MG63 (cell line): ENCODE measurements around the gene EMP1. TPM values are rescaled to one million over a fixed set of nuclear protein-coding genes. Genes with fewer than 3 reads are reported as not detected.

Experiments
- DNase-seq: peaks from one replicate; pipeline ENCODE4 v3.0.0-alpha.2; 2020
- H3K27me3 ChIP-seq: fragments of 250-450 bp; sonication (Bioruptor Pico); 2 replicates; pipeline ENCODE4 v1.5.1; 2020; ENCODE audit warnings: mild to moderate bottlenecking, moderate library complexity
- H3K36me3 ChIP-seq: fragments of 250-450 bp; sonication (Bioruptor Pico); 2 replicates; pipeline ENCODE4 v1.5.1; 2020; ENCODE audit warnings: mild to moderate bottlenecking, moderate library complexity
- H3K4me3 ChIP-seq: fragments of 250-450 bp; sonication (Bioruptor Pico); 2 replicates; pipeline ENCODE4 v1.5.1; 2020; ENCODE audit warnings: mild to moderate bottlenecking, moderate library complexity
- H3K9me3 ChIP-seq: fragments of 250-450 bp; sonication (Bioruptor Pico); 2 replicates; pipeline ENCODE4 v1.5.1; 2020; ENCODE audit warnings: mild to moderate bottlenecking, moderate library complexity
- total RNA-seq: library from RNA; depleted of rRNA; stranded (reverse); fragments of >200 nt; shearing (Covaris generic); gene quantifications from 2 replicates; pipeline ENCODE4 v1.2.3, GENCODE V29; 2014; ENCODE audit warnings: low replicate concordance

EMP1 gene
- total RNA-seq, 1 experiment from 2014 or later: 55.7 TPM

DNA sequence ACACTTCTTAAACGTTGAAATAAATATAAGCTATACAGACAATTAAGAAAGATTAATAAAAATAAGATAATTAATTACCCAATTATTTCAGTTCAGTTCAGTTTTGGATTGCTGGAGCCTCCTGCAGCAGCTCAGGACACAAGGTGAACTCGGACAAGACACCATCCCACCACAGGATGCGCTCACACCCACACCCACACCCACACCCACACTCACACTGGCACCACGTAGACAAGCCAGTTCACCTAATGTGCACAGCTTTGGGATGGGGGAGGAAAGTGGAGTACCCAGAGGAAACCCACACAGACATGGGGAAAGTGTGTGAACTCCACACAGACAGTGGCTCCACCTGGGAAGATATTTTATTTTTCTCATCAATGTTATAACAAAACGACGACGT is 32.1 kb downstream of the EMP1 start:
- Histone ChIP-seq H3K4me3 (no peak overlapping the region), H3K27me3 (no peaks in the 10 kb centered on the region), H3K36me3 (no peaks in the 10 kb centered on the region; the same call in 1 of the 2 replicates), H3K9me3 (no peaks in the 10 kb centered on the region)
- no peak for DNase-seq

DNA sequence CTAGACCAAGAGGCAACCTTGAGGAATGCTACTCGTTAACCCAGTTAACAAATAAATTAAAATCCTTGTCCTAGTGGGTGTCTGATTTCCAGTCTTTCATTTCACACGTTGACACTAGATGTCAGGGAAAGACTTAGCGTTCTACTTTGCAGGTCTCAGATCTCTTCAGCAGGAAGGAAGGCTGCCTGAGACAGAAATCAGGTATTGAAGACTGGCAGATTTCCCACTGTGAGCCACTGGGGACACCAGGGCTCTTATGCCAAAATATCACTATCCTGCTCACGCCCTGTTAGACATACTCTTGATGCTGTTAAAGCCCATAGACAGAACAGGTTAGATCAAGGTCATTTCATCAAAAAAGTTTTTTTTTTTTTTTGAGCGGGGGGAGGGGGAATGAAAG is 33.0 kb downstream of the EMP1 start:
- Histone ChIP-seq H3K36me3 (no peaks in the 10 kb centered on the region; the same call in 1 of the 2 replicates), H3K4me3 (no peak overlapping the region), H3K9me3 (no peaks in the 10 kb centered on the region), H3K27me3 (no peaks in the 10 kb centered on the region)
- no peak for DNase-seq

DNA sequence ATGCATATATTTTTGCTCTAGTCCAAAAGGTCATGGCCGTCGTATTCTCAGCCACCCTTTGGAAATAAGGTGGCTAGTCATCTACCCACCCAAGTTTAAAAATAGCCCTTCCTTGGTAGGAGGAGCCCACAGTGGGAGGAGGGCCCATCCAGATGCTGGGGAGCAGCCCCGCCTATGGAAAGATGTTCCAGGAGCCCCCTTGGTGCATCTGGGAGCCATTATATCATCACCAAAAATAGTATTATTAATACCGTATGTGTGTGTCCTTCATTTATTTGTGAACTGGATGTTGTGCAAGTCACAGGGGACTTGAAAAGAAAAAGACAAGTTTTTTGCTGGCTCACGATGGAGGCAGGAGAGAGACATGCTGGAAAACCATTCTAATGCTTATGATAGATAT is 34.0 kb downstream of the EMP1 start:
- H3K4me3 ChIP-seq: no peak overlapping the region
- H3K36me3 ChIP-seq: no peaks in the 10 kb centered on the region; the same call in 1 of the 2 replicates
- no peaks in the 10 kb centered on the region for H3K9me3 ChIP-seq
- no peak for DNase-seq
- H3K27me3 ChIP-seq: no peaks in the 10 kb centered on the region

DNA sequence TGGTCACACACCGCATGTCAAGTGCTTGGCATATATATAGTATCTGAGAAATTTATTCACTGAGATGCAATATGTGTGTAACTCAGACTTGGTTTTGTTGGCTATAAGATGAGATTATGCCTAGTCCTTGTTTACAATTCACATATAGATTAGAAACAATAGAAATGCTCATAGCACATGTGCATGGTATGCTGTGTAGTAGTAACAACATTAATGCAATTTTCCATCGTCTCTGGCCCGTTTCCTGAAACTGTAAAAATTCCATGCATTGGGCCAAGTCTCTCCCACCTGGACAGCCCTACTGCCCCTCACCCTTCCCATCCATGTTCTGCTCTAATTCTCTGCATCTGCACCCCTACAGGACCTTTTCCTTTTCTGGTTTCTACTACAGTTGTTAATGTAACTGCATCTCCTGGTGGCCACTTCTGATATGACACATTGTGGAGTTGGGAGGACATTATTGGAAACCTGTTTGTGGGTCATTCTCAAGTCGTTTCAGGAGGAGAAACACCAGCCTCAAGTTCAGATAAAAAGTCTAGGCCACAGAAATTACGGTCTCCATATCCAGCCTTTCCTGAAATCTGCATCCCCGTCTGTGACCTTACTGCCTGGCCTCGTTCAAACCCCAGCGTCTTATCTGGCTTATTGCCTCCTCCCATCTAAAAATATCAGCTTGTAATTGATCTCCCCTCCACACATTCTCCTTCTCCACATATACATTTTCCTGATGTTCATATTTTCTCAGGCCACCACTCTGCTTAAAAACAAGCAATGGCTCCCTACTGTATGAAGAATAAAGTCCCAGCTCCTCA is 37.5 kb downstream of the EMP1 start:
- Histone ChIP-seq H3K9me3 (no peaks in the 10 kb centered on the region), H3K4me3 (no peak overlapping the region), H3K27me3 (no peaks in the 10 kb centered on the region), H3K36me3 (no peaks in the 10 kb centered on the region; the same call in 1 of the 2 replicates)
- no peak for DNase-seq

DNA sequence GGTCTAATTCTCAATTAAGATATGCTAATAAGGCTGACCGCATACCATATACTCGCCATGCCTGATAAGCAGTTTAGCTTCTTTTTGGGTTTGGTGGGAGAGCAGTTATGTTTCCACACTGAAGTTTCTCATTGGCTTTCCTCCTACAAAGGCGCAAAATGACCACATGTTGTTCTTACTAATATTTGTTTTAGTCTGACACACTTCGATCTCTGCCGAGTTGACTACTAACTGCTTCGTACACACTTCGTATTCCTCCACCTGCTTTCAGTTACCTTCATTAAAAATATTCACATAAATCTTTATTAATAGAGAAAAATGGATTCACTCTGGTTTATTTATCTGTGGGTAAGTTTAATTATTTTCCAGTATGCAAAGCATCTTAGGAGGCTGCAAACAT is 41.7 kb downstream of the EMP1 start:
- Histone ChIP-seq H3K27me3 (no peaks in the 10 kb centered on the region), H3K9me3 (no peaks in the 10 kb centered on the region), H3K36me3 (no peaks in the 10 kb centered on the region), H3K4me3 (no peak overlapping the region)
- DNase-seq: no peak

DNA sequence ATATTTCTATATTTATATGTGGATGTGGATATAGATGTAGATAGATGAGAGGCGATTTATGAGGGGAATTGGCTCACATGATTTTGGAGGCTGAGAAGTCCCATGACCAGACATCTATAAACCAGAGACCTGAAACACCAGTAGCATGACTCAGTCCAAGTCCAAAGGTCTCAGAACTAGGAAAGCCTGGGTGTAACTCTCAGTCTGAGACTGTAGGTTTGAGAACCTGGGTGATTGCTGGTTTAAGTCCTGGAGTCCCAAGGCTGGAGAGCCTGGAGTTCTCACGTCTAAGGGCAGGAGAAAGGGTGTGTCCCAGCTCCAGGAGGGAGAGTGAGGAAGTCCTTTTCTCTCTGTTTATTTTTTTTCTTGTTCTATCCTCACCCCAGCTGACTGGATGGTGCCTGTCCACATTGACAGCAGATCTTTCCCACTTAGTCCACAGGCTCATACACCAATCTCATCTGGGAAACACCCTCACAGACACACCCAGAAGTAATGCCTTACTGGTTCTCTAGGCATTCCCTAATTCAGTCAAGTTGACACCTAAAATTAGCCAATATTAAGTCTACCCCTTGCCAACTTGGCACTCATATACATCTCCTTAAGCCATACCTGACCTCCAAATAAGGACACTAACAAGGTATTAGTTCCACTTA is 45.4 kb downstream of the EMP1 start:
- H3K27me3 ChIP-seq: no peaks in the 10 kb centered on the region
- no peaks in the 10 kb centered on the region for H3K36me3 ChIP-seq
- DNase-seq: no peak
- no peak overlapping the region for H3K4me3 ChIP-seq
- H3K9me3 ChIP-seq: no peaks in the 10 kb centered on the region

DNA sequence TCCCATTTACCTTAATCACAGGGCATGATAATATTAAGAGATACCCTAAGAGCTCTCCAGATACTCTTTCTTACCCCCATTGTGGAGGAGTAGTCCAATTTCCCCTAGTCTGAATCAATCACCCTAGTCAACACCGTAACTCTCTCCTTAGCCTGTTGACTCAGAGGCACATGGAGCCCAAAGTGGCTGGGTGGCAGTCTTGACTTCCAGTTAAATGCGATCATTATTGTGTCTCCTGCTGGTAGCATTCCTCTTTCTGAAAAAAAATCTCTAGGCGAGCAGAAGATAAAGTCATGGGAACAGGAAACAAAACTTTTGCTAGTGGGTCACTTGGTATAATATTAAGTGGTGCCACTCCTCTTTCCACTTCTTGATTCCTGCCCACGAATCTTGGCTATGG is 46.4 kb downstream of the EMP1 start:
- Histone ChIP-seq H3K27me3 (no peaks in the 10 kb centered on the region), H3K4me3 (no peak overlapping the region)
- DNase-seq: no peak

DNA sequence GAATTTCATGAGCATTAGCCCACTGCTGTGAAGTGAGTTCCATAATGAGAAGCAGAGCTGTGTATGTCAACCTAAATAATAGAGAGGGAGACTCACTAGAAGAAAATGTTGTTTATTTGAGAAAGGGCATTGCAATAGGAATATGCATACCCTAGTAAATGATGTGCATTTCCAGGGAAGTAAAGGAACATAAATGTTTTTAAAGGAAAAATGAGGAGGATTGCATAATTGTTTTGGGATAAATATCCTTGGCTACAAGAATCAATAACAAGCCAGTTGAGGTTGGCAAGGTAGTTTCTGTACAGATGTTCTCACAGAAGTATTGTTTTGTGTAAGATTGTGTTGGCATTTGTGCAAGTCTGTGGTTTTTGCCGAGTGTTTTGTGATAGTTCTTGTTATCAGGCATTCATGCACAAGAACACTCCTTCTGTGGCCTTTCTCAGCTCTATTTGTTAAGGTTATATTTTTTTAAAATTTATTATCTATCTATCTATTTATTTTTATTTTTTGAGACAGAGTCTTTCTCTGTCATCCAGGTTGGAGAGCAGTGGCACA is 47.1 kb downstream of the EMP1 start:
- H3K36me3 ChIP-seq: no peaks in the 10 kb centered on the region
- no peak for DNase-seq
- no peaks in the 10 kb centered on the region for H3K27me3 ChIP-seq
- H3K9me3 ChIP-seq: no peaks in the 10 kb centered on the region
- no peak overlapping the region for H3K4me3 ChIP-seq

More for the DNA sequence above, 46.4 kb downstream of the EMP1 start:
- Histone ChIP-seq H3K9me3 (no peaks in the 10 kb centered on the region), H3K36me3 (no peaks in the 10 kb centered on the region)

DNA sequence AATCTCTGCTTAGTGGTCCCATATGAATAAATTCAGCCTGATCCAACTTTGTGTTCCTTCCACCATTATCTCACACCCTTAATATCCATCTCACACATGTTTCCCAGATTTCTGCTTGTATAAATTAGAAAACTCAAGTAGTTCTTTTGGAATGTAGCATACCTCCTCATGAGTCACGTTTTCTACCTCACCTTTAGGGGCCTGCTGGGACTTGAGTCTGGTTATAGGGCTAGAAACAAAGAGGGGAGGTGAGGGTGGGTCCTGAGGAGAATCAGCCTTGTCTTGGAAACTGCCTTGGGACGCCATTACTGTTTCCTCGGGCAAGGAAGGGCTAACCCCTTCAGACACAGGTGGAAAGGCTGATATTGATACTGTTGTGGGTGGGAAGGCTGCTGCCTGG is 51.1 kb downstream of the EMP1 start:
- H3K36me3 ChIP-seq: no peaks in the 10 kb centered on the region
- no peaks in the 10 kb centered on the region for H3K27me3 ChIP-seq
- no peaks in the 10 kb centered on the region for H3K9me3 ChIP-seq
- no peak overlapping the region for H3K4me3 ChIP-seq
- no peak for DNase-seq

DNA sequence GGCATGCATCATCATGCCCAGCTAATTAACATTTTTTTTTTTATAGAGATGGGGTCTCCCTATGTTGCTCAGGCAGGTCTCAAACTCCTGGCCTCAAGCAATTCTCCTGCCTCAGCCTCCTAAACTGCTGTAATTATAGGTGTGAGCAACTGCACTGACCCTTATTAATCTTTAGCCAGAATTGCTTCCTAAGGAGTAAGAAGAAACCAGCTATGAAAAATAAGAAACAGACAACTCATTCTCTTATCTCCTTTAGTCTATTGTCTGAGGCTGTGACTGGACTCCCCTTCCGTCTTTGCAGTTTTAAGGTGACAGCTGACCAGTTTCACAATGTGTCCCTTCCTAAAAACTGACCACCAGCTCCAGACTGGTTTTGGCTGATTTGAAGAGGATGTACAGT is 52.4 kb downstream of the EMP1 start:
- H3K4me3 ChIP-seq: no peak overlapping the region
- no peaks in the 10 kb centered on the region for H3K9me3 ChIP-seq
- H3K27me3 ChIP-seq: no peaks in the 10 kb centered on the region
- DNase-seq: no peak
- no peaks in the 10 kb centered on the region for H3K36me3 ChIP-seq

DNA sequence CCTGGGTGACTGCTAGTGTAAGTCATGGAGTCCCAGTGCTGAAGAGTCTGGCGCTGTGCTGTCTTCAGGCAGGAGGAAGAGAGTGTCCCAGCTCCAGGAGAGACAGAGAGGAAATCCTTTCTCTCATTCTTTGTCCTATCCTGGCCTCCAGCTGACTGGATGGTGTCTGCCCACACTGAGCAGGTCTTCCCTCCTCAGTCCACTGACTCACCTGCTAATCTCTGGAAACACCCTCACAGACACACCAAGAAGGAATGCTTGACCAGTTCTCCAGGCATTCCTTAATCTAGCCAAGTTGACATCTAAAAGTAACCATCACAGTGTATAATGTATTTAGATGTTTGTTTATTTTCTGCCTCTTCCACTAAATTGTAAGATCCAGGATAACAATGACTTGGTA is 53.9 kb downstream of the EMP1 start:
- no peaks in the 10 kb centered on the region for H3K36me3 ChIP-seq
- no peak overlapping the region for H3K4me3 ChIP-seq
- no peaks in the 10 kb centered on the region for H3K27me3 ChIP-seq
- H3K9me3 ChIP-seq: no peaks in the 10 kb centered on the region
- DNase-seq: peak; percentile 77

DNA sequence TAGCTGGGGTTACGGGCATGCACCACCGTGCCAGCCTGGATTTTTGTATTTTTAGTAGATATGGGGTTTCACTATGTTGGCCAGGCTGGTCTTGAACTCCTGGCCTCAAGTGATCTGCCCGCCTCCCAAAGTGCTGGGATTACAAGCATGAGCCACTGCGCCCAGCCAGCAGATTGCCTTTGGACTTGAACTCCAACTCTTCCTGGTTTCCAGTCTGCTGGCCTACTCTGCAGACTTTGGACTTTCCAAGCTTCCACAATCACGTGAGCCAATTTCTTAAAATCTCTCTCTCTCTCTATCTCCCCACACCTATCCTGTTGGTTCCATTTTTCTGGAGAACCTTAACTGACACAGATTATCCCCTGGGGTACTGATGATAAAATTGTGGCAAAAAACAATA is 55.0 kb downstream of the EMP1 start:
- H3K27me3 ChIP-seq: no peaks in the 10 kb centered on the region
- no peak for DNase-seq
- H3K4me3 ChIP-seq: no peak overlapping the region
- H3K9me3 ChIP-seq: no peaks in the 10 kb centered on the region
- H3K36me3 ChIP-seq: no peaks in the 10 kb centered on the region

DNA sequence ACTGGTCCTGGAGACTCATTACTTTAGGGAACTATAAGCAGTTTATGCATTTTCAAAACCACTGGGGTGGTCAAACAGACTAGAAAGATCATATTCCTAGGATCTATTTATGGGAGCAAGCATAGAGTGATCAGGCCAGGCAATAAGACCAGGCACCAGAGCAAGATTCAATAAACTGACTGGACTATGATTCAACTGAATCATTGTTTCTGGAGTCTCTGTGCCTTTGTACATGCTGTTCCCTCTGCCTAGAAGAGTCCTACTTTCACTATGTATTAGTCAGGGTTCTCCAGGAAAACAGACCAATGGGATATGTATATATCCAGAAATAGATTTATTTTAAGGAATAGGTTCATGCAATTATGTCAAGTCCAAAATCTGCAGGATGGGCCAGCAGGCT is 55.5 kb downstream of the EMP1 start:
- H3K9me3 ChIP-seq: no peaks in the 10 kb centered on the region
- no peaks in the 10 kb centered on the region for H3K27me3 ChIP-seq
- DNase-seq: no peak
- no peak overlapping the region for H3K4me3 ChIP-seq
- no peaks in the 10 kb centered on the region for H3K36me3 ChIP-seq

DNA sequence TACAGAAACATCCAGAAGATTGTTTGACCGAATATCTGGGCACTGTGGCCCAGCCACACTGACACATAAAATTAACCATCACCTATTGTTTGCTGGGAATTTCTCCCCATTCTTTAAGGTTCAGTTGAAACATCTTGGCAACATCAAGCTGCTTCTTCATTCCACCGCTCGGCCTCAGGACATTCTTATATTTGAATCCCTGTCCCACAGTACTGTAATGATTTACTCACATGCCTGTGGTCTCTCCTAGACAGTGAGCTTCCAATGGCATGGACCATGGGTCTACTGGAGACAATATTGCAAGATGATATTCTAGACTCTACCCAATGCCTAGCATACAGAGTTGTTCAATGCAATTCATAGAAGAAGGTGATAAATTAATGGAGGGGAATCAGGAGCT is 56.1 kb downstream of the EMP1 start:
- no peaks in the 10 kb centered on the region for H3K27me3 ChIP-seq
- no peak overlapping the region for H3K4me3 ChIP-seq
- no peak for DNase-seq
- H3K36me3 ChIP-seq: no peaks in the 10 kb centered on the region
- no peaks in the 10 kb centered on the region for H3K9me3 ChIP-seq

DNA sequence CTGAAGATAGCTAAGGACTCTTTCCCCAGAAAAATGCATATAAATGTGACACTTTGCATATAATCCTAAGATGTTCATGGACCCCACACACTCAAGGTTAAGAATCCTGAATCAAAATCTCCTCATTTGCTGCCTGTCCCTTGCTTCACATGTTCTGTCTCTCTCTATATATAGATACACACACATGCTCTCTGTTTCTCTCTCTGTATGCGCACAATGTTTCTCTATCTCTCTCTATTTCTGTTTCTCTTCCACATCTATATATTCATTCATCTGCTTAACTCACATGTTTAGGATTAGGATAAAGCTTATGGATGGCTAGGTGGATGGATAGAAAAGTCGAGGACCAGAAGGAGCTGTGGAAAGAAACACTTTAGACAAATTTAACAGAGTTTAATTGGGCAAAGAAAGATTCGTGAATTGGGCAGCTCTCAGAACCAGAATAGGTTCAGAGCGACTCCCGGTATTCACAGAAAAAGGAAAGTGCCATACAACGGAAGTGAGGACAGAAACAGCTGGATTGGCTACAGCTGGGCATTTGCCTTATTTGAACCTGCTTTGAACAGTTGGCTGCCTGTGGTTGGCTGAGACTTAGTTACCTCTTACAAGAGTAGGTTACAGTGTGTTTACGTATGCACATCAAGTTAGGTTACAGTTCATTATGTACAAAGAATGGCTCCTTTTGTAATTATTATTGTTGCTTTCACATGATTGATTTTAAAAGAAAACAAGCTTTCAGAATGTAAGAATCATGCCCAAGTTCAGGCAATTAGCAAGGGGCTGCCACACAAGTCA is 57.6 kb downstream of the EMP1 start:
- Histone ChIP-seq H3K27me3 (no peaks in the 10 kb centered on the region), H3K4me3 (no peak overlapping the region), H3K36me3 (no peaks in the 10 kb centered on the region), H3K9me3 (no peaks in the 10 kb centered on the region)
- no peak for DNase-seq

DNA sequence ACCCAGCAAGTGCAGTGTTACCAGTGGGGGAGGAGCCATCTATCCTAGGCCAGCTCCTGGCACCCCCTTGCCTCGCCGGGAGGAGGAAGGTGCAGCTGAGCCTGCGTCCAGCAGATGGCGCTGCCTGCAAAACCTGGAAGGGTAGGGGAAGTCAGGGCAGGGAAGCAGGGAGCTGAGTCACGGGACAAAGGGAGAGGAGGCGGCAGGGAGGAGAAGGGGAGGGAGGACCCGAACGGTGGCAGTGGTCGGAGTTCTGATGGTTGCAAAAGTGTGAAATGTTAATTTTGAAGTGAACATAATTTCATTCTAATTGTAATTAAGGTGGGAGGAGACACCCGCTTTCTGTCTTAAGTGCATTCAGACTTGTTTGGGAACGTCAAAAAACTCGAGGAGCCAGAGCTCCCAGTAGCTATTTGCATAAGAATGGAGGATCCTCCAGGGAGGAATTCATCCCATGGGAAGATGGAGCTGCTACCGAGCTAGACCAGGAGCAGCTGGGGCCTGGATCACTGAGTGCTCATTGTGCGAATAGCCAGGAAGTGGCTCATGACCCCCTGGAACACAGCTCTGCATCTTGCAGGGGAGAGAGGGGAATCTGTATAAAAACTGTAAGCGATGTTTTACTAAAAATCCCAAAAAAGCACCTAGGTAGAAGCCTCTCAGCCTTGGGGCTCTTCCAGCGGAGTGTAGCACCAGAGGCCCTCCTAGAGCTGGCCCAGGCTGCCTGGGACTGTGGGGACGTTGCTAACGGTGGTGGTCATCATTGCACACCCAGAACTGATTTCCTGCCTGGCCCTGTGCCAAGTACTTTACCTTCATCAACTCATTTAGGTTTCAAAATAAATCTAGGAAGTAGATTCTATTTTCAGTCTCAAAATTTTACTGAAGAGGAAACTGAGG is 59.5 kb downstream of the EMP1 start:
- peak overlapping the region; percentile 36 for H3K4me3 ChIP-seq
- peak; percentile 92 for DNase-seq
- no peaks in the 10 kb centered on the region for H3K27me3 ChIP-seq

More for the DNA sequence above, 59.5 kb downstream of the EMP1 start:
- H3K9me3 ChIP-seq: no peaks in the 10 kb centered on the region
- H3K36me3 ChIP-seq: no peaks in the 10 kb centered on the region
